ENCODE data around the gene CROCC2. TPM values are rescaled to one million over a fixed set of nuclear protein-coding genes. Genes with fewer than 3 reads are reported as not detected.

The CROCC2 gene
- total RNA-seq, 1 experiment from 2014 or later = not detected

DNA sequence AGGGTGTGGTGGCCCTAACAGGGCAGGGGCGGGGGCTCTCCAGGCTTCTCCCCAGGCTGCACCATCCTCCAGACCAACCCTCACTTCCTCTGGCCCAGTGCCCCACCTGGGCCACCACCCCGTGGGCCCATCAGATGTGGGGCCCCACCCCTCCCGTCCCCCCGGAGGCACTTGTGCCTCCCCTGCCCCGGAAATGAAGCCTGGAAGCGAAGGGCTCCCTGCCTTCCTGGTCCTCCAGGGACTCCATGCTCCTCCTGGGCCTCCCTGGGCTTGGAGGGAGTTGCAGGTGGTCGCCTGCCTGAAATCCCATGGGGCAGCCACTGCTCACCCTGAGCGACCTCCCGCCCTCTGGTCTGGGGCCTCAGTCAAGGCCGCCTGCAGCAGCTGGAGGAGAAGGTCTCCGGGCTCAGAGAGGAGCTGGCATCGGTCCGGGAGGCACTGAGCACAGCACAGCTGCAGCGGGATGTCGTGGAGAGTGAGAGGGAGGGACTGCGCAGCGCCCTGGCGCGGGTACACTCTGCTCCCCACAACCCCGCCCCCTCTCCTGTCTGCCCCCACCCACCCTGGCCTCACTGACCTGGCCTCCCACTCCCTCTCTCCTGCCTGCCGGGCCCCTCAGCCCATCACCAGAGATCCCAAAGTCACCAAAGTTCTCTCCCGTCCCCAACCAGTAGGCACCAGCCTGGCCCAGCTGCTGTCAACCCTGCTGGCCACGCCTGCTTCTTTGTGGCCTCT lies 28.0 kb downstream of the CROCC2 start:
- no peak for DNase-seq (ENCODE audit: low spot score)

GRCh38 chr2:240934701-240935102 lies 28.6 kb downstream of the CROCC2 start:
- DNase-seq (ENCODE audit: low spot score) = no peak

DNA sequence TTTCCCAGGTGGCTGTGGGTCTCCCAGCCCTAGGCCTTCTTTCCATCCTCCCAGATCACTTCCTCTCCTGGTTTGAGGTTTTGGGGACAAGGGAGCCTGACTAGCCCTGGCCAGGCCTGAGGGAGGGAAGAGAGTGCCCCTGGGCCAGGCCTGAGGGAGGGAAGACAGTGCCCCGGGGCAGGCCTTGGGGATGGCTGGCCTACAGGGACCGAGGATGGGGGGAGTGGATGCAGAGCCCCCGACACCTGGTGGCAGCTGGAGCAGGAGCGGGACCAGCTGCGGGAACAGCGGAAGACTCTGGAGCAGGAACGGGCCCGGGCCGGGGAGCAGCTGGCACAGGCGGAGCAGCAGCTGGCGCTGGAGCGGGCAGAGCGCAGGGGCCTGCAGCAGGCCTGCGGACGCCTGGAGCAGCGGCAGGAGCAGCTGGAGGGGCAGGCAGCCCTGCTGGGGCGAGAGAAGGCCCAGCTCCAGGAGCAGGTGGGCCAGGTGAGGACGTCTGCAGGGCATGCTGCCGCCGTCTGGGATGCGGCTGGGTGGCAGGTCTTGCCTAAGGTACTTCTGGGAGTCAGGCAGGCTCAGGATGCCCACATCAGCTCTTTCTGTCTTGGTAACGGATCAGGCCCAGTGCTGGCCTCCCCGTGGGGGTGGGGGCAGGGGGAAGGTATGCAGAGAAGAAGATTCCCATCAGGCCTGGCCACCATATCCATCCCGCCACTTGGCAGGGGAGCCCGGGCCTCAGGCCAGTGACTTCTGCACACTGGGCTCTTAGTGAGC lies 29.2 kb downstream of the CROCC2 start:
- no peak for DNase-seq (ENCODE audit: low spot score)

- no peak for DNase-seq (ENCODE audit: low spot score)
Measured at GRCh38 chr2:240936106-240936505, 30.0 kb downstream of the CROCC2 start.

DNA sequence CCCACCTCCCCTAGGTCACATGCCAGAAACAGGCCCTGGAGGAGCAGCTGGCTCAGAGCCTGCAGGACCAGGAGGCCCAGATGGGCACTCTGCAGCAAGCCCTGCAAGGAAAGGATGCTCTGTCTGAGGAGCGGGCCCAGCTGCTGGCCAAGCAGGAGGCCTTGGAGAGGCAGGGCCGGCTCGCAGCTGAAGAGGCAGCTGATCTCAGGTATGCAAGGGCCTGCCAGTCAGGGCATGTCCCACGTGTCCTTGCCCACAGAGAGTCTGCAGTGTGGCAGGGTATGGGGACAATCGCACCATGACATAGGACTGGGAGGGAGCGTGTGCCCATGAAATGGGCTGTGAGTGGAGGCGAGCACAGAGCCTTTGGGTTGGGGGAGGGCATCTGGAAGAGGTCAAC lies 39.9 kb downstream of the CROCC2 start:
- no peak for DNase-seq (ENCODE audit: low spot score)

DNA sequence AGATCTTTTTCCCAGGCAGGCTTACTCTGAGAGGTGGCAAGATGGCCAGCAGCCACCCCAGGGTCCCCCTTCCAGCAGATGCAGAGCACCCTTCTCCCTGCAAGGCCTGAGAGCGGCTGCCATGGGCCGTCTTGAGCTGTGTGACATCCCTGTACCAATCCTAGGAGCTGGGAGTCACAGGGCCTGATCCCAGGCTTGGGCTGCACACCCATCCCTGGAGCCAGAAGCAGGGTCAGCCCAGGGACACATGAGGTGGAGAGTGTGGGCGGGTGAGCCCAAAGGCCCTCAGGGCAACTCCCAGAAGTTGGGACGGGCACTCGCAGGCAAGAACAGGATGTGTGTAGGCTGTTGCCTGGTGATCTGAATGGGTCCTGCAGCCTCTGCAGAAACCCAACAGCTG lies 40.5 kb downstream of the CROCC2 start:
- peak; percentile 56 for DNase-seq (ENCODE audit: low spot score)

DNA sequence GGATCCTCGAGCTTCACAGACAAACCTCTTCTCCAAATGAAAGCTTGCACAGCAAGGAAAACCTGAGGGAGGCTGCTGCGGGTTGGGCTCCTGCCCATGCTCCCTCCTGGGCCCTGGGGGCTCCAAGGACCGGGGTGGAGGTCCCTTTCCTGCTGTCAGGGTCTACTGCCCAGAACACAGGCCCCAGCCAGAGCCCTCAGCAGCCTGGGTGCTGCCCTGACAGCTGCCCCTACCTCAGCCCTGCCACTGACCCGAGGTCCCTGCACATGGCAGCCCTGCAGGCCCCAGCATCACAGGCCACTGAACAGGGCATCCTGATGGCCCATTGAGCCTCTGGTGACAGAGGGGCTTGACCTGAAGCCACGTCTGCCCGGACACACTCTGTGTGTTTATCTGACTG lies 41.0 kb downstream of the CROCC2 start:
- DNase-seq (ENCODE audit: low spot score) = no peak

- DNase-seq (ENCODE audit: low spot score) = no peak
Measured at GRCh38 chr2:240947607-240948006, 41.5 kb downstream of the CROCC2 start.

DNA sequence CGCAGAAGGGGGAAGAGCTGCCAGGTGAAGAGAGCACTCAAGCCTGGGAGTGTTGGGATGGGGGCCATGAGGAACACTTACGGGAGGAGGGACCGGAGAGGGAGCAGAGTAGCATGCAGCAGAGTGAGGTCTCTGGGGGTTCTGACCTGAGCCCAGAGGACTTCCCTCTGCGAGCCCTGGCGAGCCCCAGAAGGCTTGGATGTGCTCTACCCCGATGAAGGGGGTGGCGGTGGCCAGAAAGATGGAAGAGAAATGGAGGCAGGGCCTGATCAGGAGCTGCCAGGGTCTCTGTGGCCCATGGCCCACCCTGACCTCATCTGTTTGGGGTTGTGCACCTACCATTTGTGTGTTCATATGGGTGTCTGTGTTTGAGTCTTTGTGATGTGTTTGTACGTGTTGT lies 42.0 kb downstream of the CROCC2 start:
- no peak for DNase-seq (ENCODE audit: low spot score)

GRCh38 chr2:240948905-240949790 lies 43.0 kb downstream of the CROCC2 start:
- no peak for DNase-seq (ENCODE audit: low spot score)

GRCh38 chr2:240949791-240950705 lies 43.9 kb downstream of the CROCC2 start:
- no peak for DNase-seq (ENCODE audit: low spot score)

DNA sequence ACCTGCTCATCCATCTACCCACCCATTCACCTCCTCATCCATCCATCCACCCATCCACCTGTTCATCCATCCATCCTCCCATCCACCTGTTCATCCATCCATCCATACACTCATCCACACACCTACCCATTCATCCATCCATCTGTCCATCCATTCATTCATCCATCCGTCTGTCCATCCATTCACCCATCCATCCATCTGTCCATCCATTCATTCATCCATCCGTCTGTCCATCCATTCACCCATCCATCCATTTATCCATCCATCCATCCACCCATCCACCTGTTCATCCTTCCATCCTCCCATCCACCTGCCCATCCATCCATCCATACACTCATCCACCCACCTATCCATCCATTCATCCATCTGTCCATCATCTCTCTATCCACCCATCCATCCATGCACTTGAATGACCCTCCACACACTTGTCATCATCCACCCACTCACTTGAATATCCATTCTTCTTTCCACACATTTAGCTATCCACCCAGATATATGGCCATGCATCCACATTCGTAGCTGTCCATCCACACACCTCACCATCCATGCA lies 45.0 kb downstream of the CROCC2 start:
- no peak for DNase-seq (ENCODE audit: low spot score)

- no peak for DNase-seq (ENCODE audit: low spot score)
Measured at GRCh38 chr2:240952496-240953246, 46.5 kb downstream of the CROCC2 start.

GRCh38 chr2:240953426-240954410 lies 47.6 kb downstream of the CROCC2 start:
- DNase-seq (ENCODE audit: low spot score) = no peak

GRCh38 chr2:240954436-240955305 lies 48.5 kb downstream of the CROCC2 start:
- DNase-seq (ENCODE audit: low spot score) = no peak

GRCh38 chr2:240955306-240956170 lies 49.4 kb downstream of the CROCC2 start:
- DNase-seq (ENCODE audit: low spot score) = no peak

Data from H4 (cell line).